Activated CD8-positive, alpha-beta memory T cell treated with anti-CD3 and anti-CD28 coated beads, Interleukin-2, amount 50 U/mL, for 4 hours (primary cell): Measurements from ENCODE around the gene KIAA0825.
"Not testable (repeated sequence)": the region's sequence is repeated elsewhere in the genome, so short reads cannot be mapped to it uniquely, and the experiment has no call there.

Source experiments
- DNase-seq: peaks from one replicate; pipeline ENCODE4 v3.0.0-alpha.2; 2020

KIAA0825 gene

GRCh38 chr5:94217745-94218144, 400.7 kb downstream of the KIAA0825 start:
- DNase-seq: no peak

DNA sequence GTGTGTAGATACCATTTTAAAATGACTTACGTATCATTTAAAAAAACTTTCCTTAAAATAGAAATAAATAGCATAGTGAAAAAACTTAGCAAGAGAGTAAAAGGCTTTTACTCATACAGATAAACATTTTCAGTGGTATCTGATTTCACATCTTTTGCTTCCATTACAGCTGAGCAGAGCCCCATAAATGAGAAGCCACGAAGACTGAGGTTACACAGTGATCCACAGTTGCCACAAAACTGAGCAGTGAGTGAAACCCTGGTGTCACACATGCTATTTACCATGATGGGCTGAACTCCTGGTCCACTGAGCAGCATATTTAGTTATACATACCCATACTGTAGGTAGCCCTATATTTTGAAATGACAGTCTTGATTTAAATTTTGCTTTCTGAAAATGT, 401.2 kb downstream of the KIAA0825 start:
- no peak for DNase-seq

GRCh38 chr5:94212476-94212875, 405.9 kb downstream of the KIAA0825 start:
- DNase-seq: no peak

GRCh38 chr5:94209774-94210355, 408.5 kb downstream of the KIAA0825 start:
- no peak for DNase-seq

GRCh38 chr5:94209272-94209671, 409.1 kb downstream of the KIAA0825 start:
- DNase-seq: no peak

GRCh38 chr5:94199566-94199965, 418.8 kb downstream of the KIAA0825 start:
- DNase-seq: no peak

- no peak for DNase-seq
These were observed 420.4 kb downstream of the KIAA0825 start for GRCh38 chr5:94197970-94198369.

- no peak for DNase-seq
These were observed 421.5 kb downstream of the KIAA0825 start for GRCh38 chr5:94196953-94197352.

GRCh38 chr5:94192658-94193391, 425.6 kb downstream of the KIAA0825 start:
- no peak for DNase-seq

DNA sequence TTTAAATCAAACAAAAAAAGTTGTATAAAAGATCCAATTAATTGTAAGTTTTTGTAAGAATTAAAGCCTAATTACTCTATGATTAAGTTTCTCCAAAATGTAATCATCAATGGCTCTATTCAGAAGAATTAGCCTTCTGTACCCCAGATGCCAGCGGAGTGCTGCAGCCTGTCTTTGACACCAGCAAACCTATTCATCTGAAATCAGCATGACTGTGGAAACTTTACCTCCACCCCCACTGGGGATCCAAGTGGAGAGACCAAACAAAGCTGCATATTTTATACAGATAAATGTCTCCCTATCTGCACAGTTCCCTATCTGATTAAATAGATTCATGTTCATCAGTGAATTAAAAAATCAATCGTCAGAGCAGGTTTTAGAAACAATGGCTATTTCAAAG, 426.8 kb downstream of the KIAA0825 start:
- DNase-seq: no peak

DNA sequence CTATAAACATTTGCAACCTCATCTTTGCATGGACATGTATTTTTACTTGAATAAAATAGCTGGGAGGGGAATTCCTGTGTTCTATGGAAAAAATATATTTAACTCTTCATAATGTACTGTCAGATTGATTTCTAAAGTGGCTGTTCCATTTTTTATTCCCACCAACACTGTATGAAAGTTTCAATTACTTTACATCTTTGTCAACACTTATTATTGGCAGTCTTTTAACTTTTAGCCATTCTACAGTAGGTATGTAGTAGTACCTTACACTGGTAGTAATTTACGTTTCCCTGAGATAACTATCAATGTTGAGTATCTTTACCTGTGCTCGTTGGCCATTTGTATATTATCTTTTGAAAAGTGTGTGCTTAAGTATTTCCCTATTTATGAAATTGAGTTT, 429.7 kb downstream of the KIAA0825 start:
- no peak for DNase-seq

- no peak for DNase-seq
These were observed 433.5 kb downstream of the KIAA0825 start for GRCh38 chr5:94184870-94185269.

DNA sequence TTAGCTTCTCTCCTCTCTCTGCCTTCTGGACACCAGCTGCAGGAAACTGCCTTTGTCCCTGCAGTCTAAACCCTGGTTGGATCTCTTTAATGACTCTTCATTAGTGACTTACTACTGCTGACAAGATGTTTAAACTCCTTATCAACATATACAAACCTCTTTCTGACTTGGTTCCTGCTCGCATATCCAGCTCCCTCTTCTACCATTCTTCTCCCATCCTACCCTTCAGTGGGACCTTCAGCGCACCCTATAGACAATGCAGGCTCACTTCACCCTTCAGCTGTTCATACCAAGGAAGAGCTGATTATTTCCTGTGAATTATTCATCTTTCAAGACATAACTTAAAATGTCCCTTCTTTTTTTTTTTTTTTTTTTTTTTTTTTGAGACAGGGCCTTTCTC, 436.5 kb downstream of the KIAA0825 start:
- no peak for DNase-seq

DNA sequence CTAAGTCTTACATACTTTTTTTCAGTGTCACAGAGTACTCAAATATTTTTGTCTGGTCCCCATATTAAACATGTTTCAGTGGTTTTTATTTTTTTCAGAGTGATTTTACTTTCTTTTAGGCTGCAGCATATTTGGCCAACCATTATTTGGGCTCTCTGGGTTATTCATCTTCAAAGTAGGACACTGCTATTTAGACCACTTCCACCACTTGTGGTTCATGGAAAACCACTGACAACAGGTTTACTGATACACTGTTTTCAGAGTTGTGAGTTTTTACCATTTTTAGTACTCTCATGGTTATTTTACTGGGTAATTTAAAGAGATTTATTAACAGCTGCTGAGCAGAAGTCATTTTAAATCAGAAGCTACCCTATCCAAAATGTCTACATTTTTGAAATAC, 437.6 kb downstream of the KIAA0825 start:
- no peak for DNase-seq

DNA sequence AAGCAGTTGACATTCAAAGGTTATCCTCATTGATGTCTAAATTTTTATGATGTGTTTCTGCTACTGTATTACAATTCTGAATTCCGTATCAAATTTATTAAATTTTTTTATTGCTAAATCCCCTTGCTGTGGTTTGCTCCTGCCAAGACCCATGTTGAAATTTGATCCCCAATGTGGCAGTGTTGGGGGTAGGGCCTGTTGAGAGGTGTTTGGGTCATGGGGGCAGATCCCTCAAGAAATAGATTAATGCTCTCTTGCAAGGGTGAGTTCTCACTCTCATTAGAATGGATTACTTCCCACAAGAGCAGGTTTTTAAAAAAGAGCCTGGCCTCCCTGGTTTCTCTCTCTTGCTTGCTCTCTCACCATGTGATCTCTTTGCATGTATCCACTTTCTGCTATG, 442.5 kb downstream of the KIAA0825 start:
- no peak for DNase-seq

GRCh38 chr5:94174748-94175411, 443.5 kb downstream of the KIAA0825 start:
- DNase-seq: no peak

DNA sequence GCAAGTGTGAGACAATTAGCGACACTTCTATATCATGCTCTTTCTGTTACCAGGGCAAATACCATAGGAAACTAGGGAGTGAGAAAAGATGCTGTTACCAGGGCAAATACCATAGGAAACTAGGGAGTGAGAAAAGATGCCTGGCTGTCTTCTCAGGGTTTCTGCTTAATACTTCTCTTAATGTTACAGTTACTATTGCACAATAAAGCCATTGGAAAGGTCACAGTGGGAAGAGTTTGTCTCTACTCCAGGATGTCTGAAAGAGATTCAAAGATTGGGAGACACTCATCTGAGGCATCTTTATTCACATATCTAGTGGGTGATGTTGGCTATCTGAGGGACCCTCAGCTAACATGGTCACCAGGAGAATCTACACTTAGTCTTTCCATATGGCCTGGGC, 445.3 kb downstream of the KIAA0825 start:
- no peak for DNase-seq

DNA sequence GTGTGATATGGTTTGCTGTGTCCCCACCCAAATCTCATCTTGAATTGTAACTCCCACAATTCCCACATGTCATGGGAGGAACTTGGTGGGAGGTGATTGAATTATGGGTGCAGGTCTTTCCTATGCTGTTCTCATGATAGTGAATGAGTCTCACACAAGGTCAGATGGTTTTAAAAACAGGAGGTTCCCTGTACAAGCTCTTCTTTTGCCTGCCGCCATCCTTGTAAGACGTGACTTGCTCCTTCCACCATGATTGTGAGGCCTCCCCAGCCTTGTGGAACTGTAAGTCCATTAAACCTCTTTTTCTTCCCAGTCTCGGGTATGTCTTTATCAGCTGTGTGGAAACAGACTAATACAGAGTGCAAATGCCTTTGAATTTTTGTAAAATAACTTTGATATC, 447.3 kb downstream of the KIAA0825 start:
- DNase-seq: not testable (repeated sequence)

DNA sequence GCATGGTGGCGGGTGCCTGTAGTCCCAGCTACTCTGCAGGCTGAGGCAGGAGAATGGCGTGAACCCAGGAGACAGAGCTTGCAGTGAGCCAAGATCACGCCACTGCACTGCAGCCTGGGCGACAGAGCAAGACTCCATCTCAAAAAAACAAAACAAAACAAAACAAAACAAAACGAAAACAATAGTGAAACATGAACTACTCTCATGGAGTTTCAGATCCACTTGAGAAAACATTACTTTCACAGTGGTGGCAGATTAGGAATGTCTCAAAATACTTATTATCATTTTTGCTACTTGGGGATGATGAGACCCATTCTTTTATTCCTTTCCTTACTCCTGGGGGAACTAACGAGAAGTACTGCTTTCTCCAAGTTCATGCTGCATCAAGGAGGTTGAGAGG, 448.2 kb downstream of the KIAA0825 start:
- not testable (repeated sequence) for DNase-seq

DNA sequence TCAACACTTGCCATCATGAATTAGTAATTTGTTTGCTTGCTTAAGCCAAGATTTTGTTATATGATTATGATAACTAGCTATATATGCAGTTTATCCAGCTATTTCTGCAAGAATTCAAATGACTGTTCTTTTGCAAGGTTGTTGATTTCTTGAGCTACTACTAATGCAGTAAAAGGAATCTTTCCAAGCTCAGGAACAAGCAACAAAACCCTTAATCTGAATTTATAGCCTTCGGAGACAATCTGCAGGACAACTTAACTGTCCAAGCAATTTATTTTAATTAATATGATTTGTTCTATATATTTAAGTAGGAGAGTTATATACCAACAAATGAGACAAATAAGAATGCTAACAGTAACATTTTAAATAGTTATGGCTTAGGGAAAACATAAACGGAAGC, 450.3 kb downstream of the KIAA0825 start:
- no peak for DNase-seq

DNA sequence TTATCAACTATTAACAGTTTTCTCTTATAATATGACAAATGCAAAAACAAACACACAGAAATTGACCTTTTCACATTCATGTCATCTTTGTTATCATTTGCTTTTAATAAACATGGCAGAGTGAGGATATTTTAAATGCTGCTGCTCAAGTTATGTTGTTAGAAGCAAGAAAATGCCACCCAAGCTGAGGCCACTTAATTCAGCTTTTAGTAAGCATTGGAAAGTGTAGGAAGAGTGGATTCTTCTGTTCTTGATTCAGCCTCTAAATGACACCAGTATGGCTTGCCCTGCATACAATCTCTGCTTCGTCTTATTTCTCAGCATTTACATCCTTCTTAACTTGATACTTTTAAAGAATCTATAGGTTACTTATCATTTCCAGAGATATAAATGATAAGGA, 456.6 kb downstream of the KIAA0825 start:
- DNase-seq: no peak

DNA sequence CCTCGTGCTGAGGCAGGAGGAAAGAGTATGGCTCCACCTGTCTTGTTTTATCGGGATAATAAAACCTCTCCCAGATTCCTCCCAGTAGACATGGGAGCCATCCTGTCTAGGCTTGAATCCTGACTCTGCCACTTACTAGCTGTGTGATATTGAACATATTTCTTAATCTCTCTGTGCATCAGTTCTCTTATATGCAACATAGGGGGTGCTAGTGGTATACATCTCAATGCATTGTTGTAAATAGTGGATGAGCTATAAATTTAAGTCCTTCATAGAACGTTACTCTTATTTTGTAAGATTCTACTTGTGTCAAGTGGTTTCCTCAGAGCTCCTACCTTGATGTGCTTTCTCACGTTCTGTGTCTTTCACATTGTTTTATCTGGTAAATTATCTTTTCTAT, 459.3 kb downstream of the KIAA0825 start:
- no peak for DNase-seq

DNA sequence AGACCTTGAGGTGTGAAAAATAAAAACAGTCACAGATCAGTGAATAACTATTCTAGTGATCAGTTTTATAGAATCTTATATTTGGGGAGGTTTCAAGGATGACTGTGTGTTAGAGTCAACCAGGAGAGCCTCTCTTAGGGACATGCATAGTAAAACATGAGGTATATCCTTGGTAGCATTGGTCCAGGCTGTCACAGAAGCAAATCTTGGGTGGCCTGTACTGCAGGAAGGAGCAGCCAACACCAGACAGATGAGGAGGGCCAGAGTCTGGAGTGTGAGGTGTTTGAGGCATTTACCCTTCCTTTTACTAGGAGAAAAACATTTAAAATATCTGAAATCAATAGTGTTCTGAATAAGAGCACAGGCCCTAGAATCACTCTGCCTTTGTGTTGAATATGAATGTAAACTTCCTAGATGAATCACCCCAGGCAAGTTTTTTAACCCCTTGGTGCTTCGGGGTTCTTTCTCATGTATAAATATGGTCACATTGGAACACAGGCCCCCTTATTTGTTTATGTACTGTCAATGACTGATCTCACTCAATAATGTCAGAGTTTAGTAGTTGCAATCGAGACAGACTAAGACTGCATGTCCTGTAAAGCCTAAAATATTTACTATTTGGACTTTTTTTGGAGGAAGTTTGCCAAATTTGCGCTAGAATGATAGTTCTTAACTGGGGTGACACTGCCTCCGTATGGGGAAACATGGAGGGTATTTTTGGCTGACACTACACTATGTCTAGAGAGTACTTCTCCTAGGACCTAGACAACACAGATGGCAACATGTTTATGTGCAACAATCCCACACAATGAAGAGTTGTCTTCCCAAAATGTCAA, 460.5 kb downstream of the KIAA0825 start:
- no peak for DNase-seq
